ENCODE data around the gene TMEM158.

TMEM158 gene

GRCh38 chr3:45185461-45185860 lies 40.6 kb downstream of the TMEM158 start:
- no CpG with 5 or more reads among the region's 5 CpGs for WGBS (ENCODE audit: insufficient coverage, insufficient read length)

GRCh38 chr3:45185052-45185451 lies 41.0 kb downstream of the TMEM158 start:
- Histone ChIP-seq H3K4me3 (ENCODE audit: low read length) (no peak overlapping the region), H3K27ac (ENCODE audit: low read length) (no peak overlapping the region), H3K9me3 (ENCODE audit: control insufficient read depth, insufficient read depth, low read length) (no peaks in the 10 kb centered on the region), H3K36me3 (ENCODE audit: control insufficient read depth, insufficient read depth, low read length) (no peaks in the 10 kb centered on the region), H3K4me1 (ENCODE audit: control insufficient read depth, insufficient read depth, low read length) (peaks cover 2% of the 10 kb centered on the region), H3K27me3 (ENCODE audit: control insufficient read depth, insufficient read depth, low read length) (no peaks in the 10 kb centered on the region)
- WGBS (ENCODE audit: insufficient coverage, insufficient read length) = no CpG with 5 or more reads among the region's 2 CpGs
- DNase-seq (ENCODE audit: low read depth, low spot score) = no peak

More at GRCh38 chr3:45185461-45185860, 40.6 kb downstream of the TMEM158 start:
- Histone ChIP-seq H3K4me1 (ENCODE audit: control insufficient read depth, insufficient read depth, low read length) (peaks cover 2% of the 10 kb centered on the region), H3K36me3 (ENCODE audit: control insufficient read depth, insufficient read depth, low read length) (no peaks in the 10 kb centered on the region), H3K4me3 (ENCODE audit: low read length) (no peak overlapping the region), H3K27me3 (ENCODE audit: control insufficient read depth, insufficient read depth, low read length) (no peaks in the 10 kb centered on the region), H3K27ac (ENCODE audit: low read length) (no peak overlapping the region), H3K9me3 (ENCODE audit: control insufficient read depth, insufficient read depth, low read length) (no peaks in the 10 kb centered on the region)
- DNase-seq (ENCODE audit: low read depth, low spot score) = no peak

GRCh38 chr3:45183872-45184262 lies 42.2 kb downstream of the TMEM158 start:
- no peak for DNase-seq (ENCODE audit: low read depth, low spot score)
- H3K27ac ChIP-seq (ENCODE audit: low read length) = no peak overlapping the region
- no peak overlapping the region for H3K4me3 ChIP-seq (ENCODE audit: low read length)
- H3K27me3 ChIP-seq (ENCODE audit: control insufficient read depth, insufficient read depth, low read length) = no peaks in the 10 kb centered on the region
- H3K9me3 ChIP-seq (ENCODE audit: control insufficient read depth, insufficient read depth, low read length) = no peaks in the 10 kb centered on the region
- no peaks in the 10 kb centered on the region for H3K36me3 ChIP-seq (ENCODE audit: control insufficient read depth, insufficient read depth, low read length)
- peaks cover 2% of the 10 kb centered on the region for H3K4me1 ChIP-seq (ENCODE audit: control insufficient read depth, insufficient read depth, low read length)
- no CpG with 5 or more reads among the region's 7 CpGs for WGBS (ENCODE audit: insufficient coverage, insufficient read length)

- peaks cover 2% of the 10 kb centered on the region for H3K4me1 ChIP-seq (ENCODE audit: control insufficient read depth, insufficient read depth, low read length)
- DNase-seq (ENCODE audit: low read depth, low spot score) = no peak
- no peaks in the 10 kb centered on the region for H3K9me3 ChIP-seq (ENCODE audit: control insufficient read depth, insufficient read depth, low read length)
- H3K27ac ChIP-seq (ENCODE audit: low read length) = no peak overlapping the region
- WGBS (ENCODE audit: insufficient coverage, insufficient read length) = no CpG with 5 or more reads among the region's 7 CpGs
- no peaks in the 10 kb centered on the region for H3K36me3 ChIP-seq (ENCODE audit: control insufficient read depth, insufficient read depth, low read length)
- no peak overlapping the region for H3K4me3 ChIP-seq (ENCODE audit: low read length)
- no peaks in the 10 kb centered on the region for H3K27me3 ChIP-seq (ENCODE audit: control insufficient read depth, insufficient read depth, low read length)
These were observed 42.9 kb downstream of the TMEM158 start for GRCh38 chr3:45182915-45183871.

GRCh38 chr3:45181496-45181895 lies 44.6 kb downstream of the TMEM158 start:
- no peak overlapping the region for H3K4me3 ChIP-seq (ENCODE audit: low read length)
- H3K9me3 ChIP-seq (ENCODE audit: control insufficient read depth, insufficient read depth, low read length) = no peaks in the 10 kb centered on the region
- H3K27ac ChIP-seq (ENCODE audit: low read length) = no peak overlapping the region
- H3K36me3 ChIP-seq (ENCODE audit: control insufficient read depth, insufficient read depth, low read length) = no peaks in the 10 kb centered on the region
- no peak for DNase-seq (ENCODE audit: low read depth, low spot score)
- WGBS (ENCODE audit: insufficient coverage, insufficient read length) = no CpG with 5 or more reads among the region's 5 CpGs
- H3K4me1 ChIP-seq (ENCODE audit: control insufficient read depth, insufficient read depth, low read length) = peaks cover 2% of the 10 kb centered on the region
- H3K27me3 ChIP-seq (ENCODE audit: control insufficient read depth, insufficient read depth, low read length) = no peaks in the 10 kb centered on the region

GRCh38 chr3:45180899-45181298 lies 45.2 kb downstream of the TMEM158 start:
- Histone ChIP-seq H3K27me3 (ENCODE audit: control insufficient read depth, insufficient read depth, low read length) (no peaks in the 10 kb centered on the region), H3K4me1 (ENCODE audit: control insufficient read depth, insufficient read depth, low read length) (peaks cover 2% of the 10 kb centered on the region)
- WGBS (ENCODE audit: insufficient coverage, insufficient read length) = no CpG with 5 or more reads among the region's 7 CpGs

GRCh38 chr3:45180051-45180450 lies 46.0 kb downstream of the TMEM158 start:
- no peaks in the 10 kb centered on the region for H3K9me3 ChIP-seq (ENCODE audit: control insufficient read depth, insufficient read depth, low read length)
- no peak overlapping the region for H3K4me3 ChIP-seq (ENCODE audit: low read length)
- no peak for DNase-seq (ENCODE audit: low read depth, low spot score)
- no CpG with 5 or more reads among the region's 6 CpGs for WGBS (ENCODE audit: insufficient coverage, insufficient read length)
- H3K27me3 ChIP-seq (ENCODE audit: control insufficient read depth, insufficient read depth, low read length) = no peaks in the 10 kb centered on the region
- no peak overlapping the region for H3K27ac ChIP-seq (ENCODE audit: low read length)
- no peaks in the 10 kb centered on the region for H3K36me3 ChIP-seq (ENCODE audit: control insufficient read depth, insufficient read depth, low read length)
- peaks cover 2% of the 10 kb centered on the region for H3K4me1 ChIP-seq (ENCODE audit: control insufficient read depth, insufficient read depth, low read length)

More at GRCh38 chr3:45180899-45181298, 45.2 kb downstream of the TMEM158 start:
- Histone ChIP-seq H3K27ac (ENCODE audit: low read length) (no peak overlapping the region), H3K4me3 (ENCODE audit: low read length) (no peak overlapping the region), H3K9me3 (ENCODE audit: control insufficient read depth, insufficient read depth, low read length) (no peaks in the 10 kb centered on the region), H3K36me3 (ENCODE audit: control insufficient read depth, insufficient read depth, low read length) (no peaks in the 10 kb centered on the region)
- no peak for DNase-seq (ENCODE audit: low read depth, low spot score)

GRCh38 chr3:45179163-45179562 lies 46.9 kb downstream of the TMEM158 start:
- H3K27me3 ChIP-seq (ENCODE audit: control insufficient read depth, insufficient read depth, low read length) = no peaks in the 10 kb centered on the region
- H3K36me3 ChIP-seq (ENCODE audit: control insufficient read depth, insufficient read depth, low read length) = no peaks in the 10 kb centered on the region
- no peak overlapping the region for H3K4me3 ChIP-seq (ENCODE audit: low read length)
- DNase-seq (ENCODE audit: low read depth, low spot score) = no peak
- peaks cover 2% of the 10 kb centered on the region for H3K4me1 ChIP-seq (ENCODE audit: control insufficient read depth, insufficient read depth, low read length)
- no peak overlapping the region for H3K27ac ChIP-seq (ENCODE audit: low read length)
- WGBS (ENCODE audit: insufficient coverage, insufficient read length) = no CpG with 5 or more reads among the region's 3 CpGs
- H3K9me3 ChIP-seq (ENCODE audit: control insufficient read depth, insufficient read depth, low read length) = no peaks in the 10 kb centered on the region

GRCh38 chr3:45178183-45179023 lies 47.7 kb downstream of the TMEM158 start:
- Histone ChIP-seq H3K27me3 (ENCODE audit: control insufficient read depth, insufficient read depth, low read length) (no peaks in the 10 kb centered on the region), H3K36me3 (ENCODE audit: control insufficient read depth, insufficient read depth, low read length) (no peaks in the 10 kb centered on the region), H3K4me3 (ENCODE audit: low read length) (no peak overlapping the region), H3K4me1 (ENCODE audit: control insufficient read depth, insufficient read depth, low read length) (peaks cover 2% of the 10 kb centered on the region), H3K9me3 (ENCODE audit: control insufficient read depth, insufficient read depth, low read length) (no peaks in the 10 kb centered on the region), H3K27ac (ENCODE audit: low read length) (no peak overlapping the region)
- no CpG with 5 or more reads among the region's 13 CpGs for WGBS (ENCODE audit: insufficient coverage, insufficient read length)
- DNase-seq (ENCODE audit: low read depth, low spot score) = no peak

- DNase-seq (ENCODE audit: low read depth, low spot score) = no peak
- no peak overlapping the region for H3K27ac ChIP-seq (ENCODE audit: low read length)
- no peaks in the 10 kb centered on the region for H3K9me3 ChIP-seq (ENCODE audit: control insufficient read depth, insufficient read depth, low read length)
- no CpG with 5 or more reads among the region's 4 CpGs for WGBS (ENCODE audit: insufficient coverage, insufficient read length)
- H3K4me1 ChIP-seq (ENCODE audit: control insufficient read depth, insufficient read depth, low read length) = no peaks in the 10 kb centered on the region
- H3K36me3 ChIP-seq (ENCODE audit: control insufficient read depth, insufficient read depth, low read length) = no peaks in the 10 kb centered on the region
- no peaks in the 10 kb centered on the region for H3K27me3 ChIP-seq (ENCODE audit: control insufficient read depth, insufficient read depth, low read length)
- no peak overlapping the region for H3K4me3 ChIP-seq (ENCODE audit: low read length)
These were observed 49.2 kb downstream of the TMEM158 start for GRCh38 chr3:45176912-45177311.

All from iPS DF 6.9 (cell line).